Esophagus mucosa (tissue), 1 donor: ENCODE data around the gene WDR70. TPM values are rescaled to one million over a fixed set of nuclear protein-coding genes. Genes with fewer than 3 reads are reported as not detected.

Source experiments
- ATAC-seq: fragments of 200-7000 bp; cut with Tn5 transposase; one replicate; pipeline ENCODE4 v1.9.1; 2020
- total RNA-seq: library from RNA; stranded (reverse); gene quantifications from one replicate; pipeline ENCODE4 v1.2.4, GENCODE V29; 2023
- donor health status: DM: yes; HTN: yes; CAD: no.

Gene WDR70
- total RNA-seq, 1 donor from 2014 or later, result 24.7 TPM

- no peak for ATAC-seq
Measured at GRCh38 chr5:37730896-37731455, 351.9 kb downstream of the WDR70 start.

- no peak for ATAC-seq
Measured at GRCh38 chr5:37734114-37734513, 355.0 kb downstream of the WDR70 start.

- ATAC-seq, result no peak
Measured at GRCh38 chr5:37735649-37736347, 356.7 kb downstream of the WDR70 start.

- no peak for ATAC-seq
Measured at GRCh38 chr5:37736397-37736796, 357.3 kb downstream of the WDR70 start.

GRCh38 chr5:37737326-37738056, 358.4 kb downstream of the WDR70 start:
- no peak for ATAC-seq

- peak; percentile 41 for ATAC-seq
Measured at GRCh38 chr5:37738057-37738691, 359.1 kb downstream of the WDR70 start.

- no peak for ATAC-seq
Measured at GRCh38 chr5:37738865-37739488, 359.9 kb downstream of the WDR70 start.

GRCh38 chr5:37739817-37740261, 360.7 kb downstream of the WDR70 start:
- no peak for ATAC-seq

GRCh38 chr5:37740331-37741066, 361.4 kb downstream of the WDR70 start:
- ATAC-seq, result no peak

GRCh38 chr5:37742111-37742510, 363.0 kb downstream of the WDR70 start:
- ATAC-seq, result no peak

- ATAC-seq, result no peak
Measured at GRCh38 chr5:37751227-37751626, 372.1 kb downstream of the WDR70 start.

- ATAC-seq, result no peak
Measured at GRCh38 chr5:37754976-37755375, 375.9 kb downstream of the WDR70 start.

- no peak for ATAC-seq
Measured at GRCh38 chr5:37755581-37755980, 376.5 kb downstream of the WDR70 start.

GRCh38 chr5:37756248-37756647, 377.1 kb downstream of the WDR70 start:
- ATAC-seq, result no peak

- no peak for ATAC-seq
Measured at GRCh38 chr5:37757980-37758582, 379.0 kb downstream of the WDR70 start.

GRCh38 chr5:37767251-37767650, 388.1 kb downstream of the WDR70 start:
- no peak for ATAC-seq

GRCh38 chr5:37767961-37768360, 388.8 kb downstream of the WDR70 start:
- ATAC-seq, result no peak

- no peak for ATAC-seq
Measured at GRCh38 chr5:37768371-37768770, 389.3 kb downstream of the WDR70 start.

- ATAC-seq, result no peak
Measured at GRCh38 chr5:37769108-37769507, 390.0 kb downstream of the WDR70 start.

- no peak for ATAC-seq
Measured at GRCh38 chr5:37769840-37770239, 390.7 kb downstream of the WDR70 start.

GRCh38 chr5:37770786-37771185, 391.7 kb downstream of the WDR70 start:
- no peak for ATAC-seq

GRCh38 chr5:37771203-37771611, 392.1 kb downstream of the WDR70 start:
- ATAC-seq, result no peak
